BLaER1 treated with 17β-estradiol and CSF1 and Interleukin-3, amounts not matched to agents 10 nM and 100 nM (cell line): ENCODE measurements around the gene SUMO2.
"Not testable (repeated sequence)": the region's sequence is repeated elsewhere in the genome, so short reads cannot be mapped to it uniquely, and the experiment has no call there.

ENCODE experiments used
- H3K27ac ChIP-seq, 11 experiments: shearing (Covaris generic); formaldehyde crosslinking; 2 replicates each; pipeline ENCODE4 v1.8.1; 2022
- H3K27me3 ChIP-seq, 11 experiments: shearing (Covaris generic); formaldehyde crosslinking; 2 replicates each; pipeline ENCODE4 v1.8.1; 2022
- H3K36me3 ChIP-seq, 11 experiments: shearing (Covaris generic); formaldehyde crosslinking; 2 replicates each; pipeline ENCODE4 v1.8.1; 2022
- H3K4me1 ChIP-seq, 10 experiments: shearing (Covaris generic); formaldehyde crosslinking; 2 replicates each; pipeline ENCODE4 v1.8.1; 2022
- H3K4me2 ChIP-seq, 11 experiments: shearing (Covaris generic); formaldehyde crosslinking; 2 replicates each; pipeline ENCODE4 v1.8.1; 2022
- H3K4me3 ChIP-seq, 10 experiments: shearing (Covaris generic); formaldehyde crosslinking; 2 replicates each; pipeline ENCODE4 v1.8.1; 2022
- H3K9ac ChIP-seq, 11 experiments: shearing (Covaris generic); formaldehyde crosslinking; 2 replicates each; pipeline ENCODE4 v1.8.1; 2022
- H3K9me3 ChIP-seq, 11 experiments: shearing (Covaris generic); formaldehyde crosslinking; replicated peaks in 1 of 11; 2 replicates each; pipeline ENCODE4 v1.8.1; 2022
- H4K20me1 ChIP-seq, 11 experiments: shearing (Covaris generic); formaldehyde crosslinking; 2 replicates each; pipeline ENCODE4 v1.8.1; 2022
- Cebpa-rat ChIP-seq, 11 experiments: shearing (Covaris generic); IDR thresholded peaks; 2 replicates each; pipeline ENCODE4 v1.8.1; 2022

Gene SUMO2

GRCh38 chr17:75176625-75177024, 6.1 kb downstream of the SUMO2 start:
- peak overlapping the region in 5 of 11 experiments; percentile 18 to 35 (median 26); a peak in 5 of 22 replicates for H3K9ac ChIP-seq
- H3K4me2 ChIP-seq, result peak overlapping the region in 6 of 11 experiments; percentile 1 to 32 (median 16); a peak in 3 of 22 replicates
- H3K4me1 ChIP-seq, result peaks cover 26 to 49% (median 38%) of the 10 kb centered on the region in 10 experiments
- no peaks in the 10 kb centered on the region for H3K9me3 ChIP-seq
- H3K27ac ChIP-seq, result no peak overlapping the region
- H3K36me3 ChIP-seq, result peaks cover 82 to 94% (median 89%) of the 10 kb centered on the region in 11 experiments
- no peak for TF ChIP-seq Cebpa-rat (IDR thresholded peaks at IDR 0.05)
- H3K27me3 ChIP-seq, result no peaks in the 10 kb centered on the region
- no peak overlapping the region for H3K4me3 ChIP-seq
- H4K20me1 ChIP-seq, result peaks cover 85 to 100% (median 98%) of the 10 kb centered on the region in 11 experiments; a peak in 21 of 22 replicates

- H4K20me1 ChIP-seq, result peaks cover 80 to 100% (median 98%) of the 10 kb centered on the region in 11 experiments; a peak in 21 of 22 replicates
- H3K4me2 ChIP-seq, result no peak overlapping the region
- no peaks in the 10 kb centered on the region for H3K27me3 ChIP-seq
- H3K4me3 ChIP-seq, result no peak overlapping the region
- H3K27ac ChIP-seq, result no peak overlapping the region
- H3K4me1 ChIP-seq, result peaks cover 15 to 39% (median 28%) of the 10 kb centered on the region in 10 experiments
- peaks cover 88 to 100% (median 96%) of the 10 kb centered on the region in 11 experiments for H3K36me3 ChIP-seq
- no peak overlapping the region for H3K9ac ChIP-seq
- H3K9me3 ChIP-seq, result no peaks in the 10 kb centered on the region
- no peak for TF ChIP-seq Cebpa-rat (IDR thresholded peaks at IDR 0.05)
These were observed 7.8 kb downstream of the SUMO2 start for GRCh38 chr17:75174996-75175395.

- H3K36me3 ChIP-seq, result peaks cover 87 to 100% (median 96%) of the 10 kb centered on the region in 11 experiments
- H3K9ac ChIP-seq, result peak overlapping the region in 2 of 11 experiments; percentile 1 to 31; a peak in 1 of 22 replicates
- no peak overlapping the region for H3K4me2 ChIP-seq
- no peaks in the 10 kb centered on the region for H3K27me3 ChIP-seq
- peaks cover 0 to 24% (median 16%) of the 10 kb centered on the region in 10 experiments; a peak in 18 of 20 replicates for H3K4me1 ChIP-seq
- no peak overlapping the region for H3K4me3 ChIP-seq
- H3K27ac ChIP-seq, result no peak overlapping the region
- peaks cover 73 to 100% (median 98%) of the 10 kb centered on the region in 11 experiments; a peak in 21 of 22 replicates for H4K20me1 ChIP-seq
- TF ChIP-seq Cebpa-rat (IDR thresholded peaks at IDR 0.05), result no peak
- H3K9me3 ChIP-seq, result no peaks in the 10 kb centered on the region
These were observed 9.2 kb downstream of the SUMO2 start for GRCh38 chr17:75173526-75173925.

GRCh38 chr17:75168998-75169397, 13.8 kb downstream of the SUMO2 start:
- Histone ChIP-seq H3K27me3 (no peaks in the 10 kb centered on the region), H3K9ac (no peak overlapping the region), H3K4me2 (no peak overlapping the region), H3K4me3 (no peak overlapping the region), H3K9me3 (no peaks in the 10 kb centered on the region), H3K4me1 (peaks cover 0 to 7% (median 0%) of the 10 kb centered on the region in 10 experiments; a peak in 2 of 20 replicates), H3K27ac (no peak overlapping the region), H3K36me3 (peaks cover 77 to 99% (median 91%) of the 10 kb centered on the region in 11 experiments), H4K20me1 (peaks cover 32 to 92% (median 80%) of the 10 kb centered on the region in 11 experiments; a peak in 21 of 22 replicates)
- no peak for TF ChIP-seq Cebpa-rat (IDR thresholded peaks at IDR 0.05)

- not testable (repeated sequence) for H3K27ac ChIP-seq, H3K9me3 ChIP-seq, H3K4me3 ChIP-seq, H3K4me1 ChIP-seq, H3K27me3 ChIP-seq, H3K9ac ChIP-seq, H3K4me2 ChIP-seq
- H4K20me1 ChIP-seq, result peaks cover 9 to 58% (median 49%) of the 10 kb centered on the region in 11 experiments; a peak in 21 of 22 replicates
- H3K36me3 ChIP-seq, result peaks cover 54 to 95% (median 81%) of the 10 kb centered on the region in 11 experiments
These were observed 18.2 kb downstream of the SUMO2 start for GRCh38 chr17:75164606-75165005.

GRCh38 chr17:75163074-75163473, 19.7 kb downstream of the SUMO2 start:
- Histone ChIP-seq H3K27ac (no peak overlapping the region), H3K36me3 (peaks cover 40 to 95% (median 81%) of the 10 kb centered on the region in 11 experiments), H3K27me3 (no peaks in the 10 kb centered on the region), H3K9ac (no peak overlapping the region), H3K9me3 (no peaks in the 10 kb centered on the region), H3K4me1 (no peaks in the 10 kb centered on the region), H4K20me1 (peaks cover 0 to 43% (median 35%) of the 10 kb centered on the region in 11 experiments; a peak in 18 of 22 replicates), H3K4me3 (no peak overlapping the region), H3K4me2 (no peak overlapping the region)
- TF ChIP-seq Cebpa-rat (IDR thresholded peaks at IDR 0.05), result no peak

GRCh38 chr17:75160211-75160610, 22.5 kb downstream of the SUMO2 start:
- Histone ChIP-seq H3K4me1 (peaks cover under 1 to 6% (median 3%) of the 10 kb centered on the region in 10 experiments; a peak in 17 of 20 replicates), H3K27ac (no peak overlapping the region), H3K4me2 (no peak overlapping the region), H3K9ac (no peak overlapping the region), H3K36me3 (peaks cover 22 to 77% (median 69%) of the 10 kb centered on the region in 11 experiments), H3K27me3 (no peaks in the 10 kb centered on the region), H3K4me3 (no peak overlapping the region), H4K20me1 (peaks cover 0 to 22% (median 13%) of the 10 kb centered on the region in 11 experiments; a peak in 11 of 22 replicates), H3K9me3 (no peaks in the 10 kb centered on the region)
- no peak for TF ChIP-seq Cebpa-rat (IDR thresholded peaks at IDR 0.05)

GRCh38 chr17:75159196-75160031, 23.3 kb downstream of the SUMO2 start:
- Histone ChIP-seq H3K9me3 (no peaks in the 10 kb centered on the region), H4K20me1 (peaks cover 0 to 14% (median 9%) of the 10 kb centered on the region in 11 experiments; a peak in 9 of 22 replicates), H3K9ac (no peak overlapping the region), H3K4me1 (peaks cover 6 to 12% (median 9%) of the 10 kb centered on the region in 10 experiments; a peak in 18 of 20 replicates), H3K36me3 (peaks cover 17 to 69% (median 61%) of the 10 kb centered on the region in 11 experiments), H3K27ac (no peak overlapping the region), H3K4me2 (no peak overlapping the region), H3K4me3 (no peak overlapping the region), H3K27me3 (no peaks in the 10 kb centered on the region)
- no peak for TF ChIP-seq Cebpa-rat (IDR thresholded peaks at IDR 0.05)

- H3K27me3 ChIP-seq, H3K4me3 ChIP-seq, H3K9me3 ChIP-seq, H3K4me2 ChIP-seq, H3K9ac ChIP-seq, H3K27ac ChIP-seq: not testable (repeated sequence)
- H3K4me1 ChIP-seq, result peaks cover 6 to 12% (median 9%) of the 10 kb centered on the region in 10 experiments; a peak in 18 of 20 replicates
- peaks cover 10 to 60% (median 51%) of the 10 kb centered on the region in 11 experiments; a peak in 21 of 22 replicates for H3K36me3 ChIP-seq
- H4K20me1 ChIP-seq, result peaks cover 0 to 14% (median 8%) of the 10 kb centered on the region in 11 experiments; a peak in 12 of 22 replicates
These were observed 24.3 kb downstream of the SUMO2 start for GRCh38 chr17:75158480-75158879.
